ENCODE measurements around the gene FTCD.
"Not testable (repeated sequence)": the region's sequence is repeated elsewhere in the genome, so short reads cannot be mapped to it uniquely, and the experiment has no call there.

Gene FTCD

GRCh38 chr21:46120301-46121285, 34.8 kb downstream of the FTCD start:
- DNase-seq: no peak

- DNase-seq: no peak
These were observed 35.6 kb downstream of the FTCD start for GRCh38 chr21:46119637-46120271.

DNA sequence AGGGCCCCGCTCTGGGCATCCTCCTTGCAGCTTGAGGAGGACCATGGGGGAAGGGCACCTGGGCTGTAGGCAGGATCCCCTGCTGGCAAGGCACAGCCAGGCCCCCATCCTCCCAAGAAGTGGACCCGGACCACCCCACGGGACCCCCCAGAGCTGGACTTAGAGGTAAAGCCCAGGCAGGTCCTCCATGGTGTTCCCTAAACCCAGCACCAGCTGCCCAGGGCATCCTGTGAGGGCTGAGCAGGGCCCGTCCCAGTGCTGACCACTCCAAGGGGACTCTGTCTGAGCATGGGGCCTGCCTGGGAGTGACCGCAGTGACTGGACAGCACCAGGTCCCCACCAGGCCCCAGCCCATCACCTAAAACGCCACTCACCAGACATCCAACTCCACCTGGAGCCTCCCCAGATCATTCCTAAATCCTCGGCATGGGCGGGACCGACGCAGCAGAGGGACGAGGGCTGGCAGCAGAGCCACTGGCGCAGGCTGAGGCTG, 36.2 kb downstream of the FTCD start:
- DNase-seq: no peak

GRCh38 chr21:46118316-46119143, 36.8 kb downstream of the FTCD start:
- no peak for DNase-seq

- no peak for DNase-seq
These were observed 37.6 kb downstream of the FTCD start for GRCh38 chr21:46117586-46118315.

- DNase-seq: no peak
These were observed 38.4 kb downstream of the FTCD start for GRCh38 chr21:46116776-46117585.

- DNase-seq: no peak
These were observed 39.1 kb downstream of the FTCD start for GRCh38 chr21:46116189-46116775.

GRCh38 chr21:46115441-46116188, 39.8 kb downstream of the FTCD start:
- DNase-seq: no peak

- DNase-seq: no peak
These were observed 40.4 kb downstream of the FTCD start for GRCh38 chr21:46114963-46115362.

DNA sequence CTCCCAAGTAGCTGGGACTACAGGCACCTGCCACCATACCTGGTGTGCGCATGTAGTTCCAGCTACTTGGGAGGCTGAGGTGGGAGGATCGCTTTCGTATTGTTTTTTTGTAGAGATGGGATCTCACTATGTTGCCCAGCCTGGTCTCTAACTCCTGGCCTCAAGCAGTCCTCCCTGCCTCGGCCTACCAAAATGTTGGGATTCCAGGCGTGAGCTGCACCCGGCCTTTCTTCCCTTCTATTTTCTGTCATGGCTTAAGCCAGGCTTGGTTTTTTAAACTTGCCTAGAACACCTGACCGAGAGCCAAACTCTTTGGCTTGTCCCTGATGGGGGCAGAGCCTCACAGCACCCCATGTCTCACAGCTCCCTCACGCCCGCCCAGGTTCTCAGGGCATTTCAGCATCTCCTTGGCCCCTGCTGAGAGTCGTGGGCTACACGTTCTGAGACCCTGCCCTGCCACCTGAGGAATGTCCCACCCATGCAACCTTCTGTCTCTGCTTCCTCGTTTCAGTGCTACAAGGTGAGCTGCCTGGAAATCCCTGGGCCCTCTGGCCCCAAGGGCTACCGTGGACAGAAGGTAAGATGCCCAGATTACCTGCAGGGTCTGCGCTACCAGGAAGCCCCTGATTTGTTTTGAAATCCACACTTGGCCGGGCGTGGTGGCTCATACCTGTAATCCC, 41.7 kb downstream of the FTCD start:
- no peak for DNase-seq

DNA sequence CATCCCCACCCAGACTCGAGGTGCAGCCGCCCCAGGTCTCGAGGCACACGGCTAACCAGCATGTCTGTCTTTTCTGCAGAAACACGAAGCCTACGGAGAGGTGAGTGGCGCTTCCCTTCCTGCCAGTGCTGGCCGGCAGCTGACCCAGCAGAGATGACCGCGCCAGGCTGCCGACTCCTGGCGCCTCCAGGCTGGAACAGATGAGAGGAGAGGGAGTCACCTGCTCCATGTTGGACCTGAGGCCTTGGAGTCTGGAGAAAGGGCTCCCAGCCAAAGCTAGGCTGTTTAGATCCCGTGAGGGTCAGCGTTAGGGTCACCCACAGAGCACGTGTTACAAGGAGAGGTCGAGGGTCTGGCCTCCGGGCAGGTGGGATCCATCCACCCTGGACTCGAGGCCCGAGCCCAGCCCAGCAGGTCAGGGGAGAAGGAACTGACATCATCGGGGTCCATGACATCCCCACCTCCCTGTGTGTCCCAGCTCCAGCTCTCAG, 42.6 kb downstream of the FTCD start:
- DNase-seq: no peak

- no peak for DNase-seq
These were observed 43.3 kb downstream of the FTCD start for GRCh38 chr21:46111857-46112724.

DNA sequence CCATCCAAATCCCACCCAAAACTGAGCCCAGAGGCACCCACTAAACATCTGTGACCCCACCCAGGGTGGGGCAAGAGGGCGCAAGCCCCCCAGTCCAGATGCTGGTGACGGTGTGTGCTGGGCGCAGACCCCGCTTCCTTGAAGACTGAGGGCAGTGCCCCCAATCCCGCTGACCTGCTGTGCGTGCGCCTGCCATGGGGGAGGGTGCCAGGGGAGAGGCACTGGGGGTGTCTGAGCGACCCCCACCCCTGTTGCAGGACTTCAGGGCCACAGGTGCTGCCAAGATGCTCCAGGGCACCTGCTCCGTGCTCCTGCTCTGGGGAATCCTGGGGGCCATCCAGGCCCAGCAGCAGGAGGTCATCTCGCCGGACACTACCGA, 44.2 kb downstream of the FTCD start:
- no peak for DNase-seq

- no peak for DNase-seq
These were observed 44.7 kb downstream of the FTCD start for GRCh38 chr21:46110499-46111192.

DNA sequence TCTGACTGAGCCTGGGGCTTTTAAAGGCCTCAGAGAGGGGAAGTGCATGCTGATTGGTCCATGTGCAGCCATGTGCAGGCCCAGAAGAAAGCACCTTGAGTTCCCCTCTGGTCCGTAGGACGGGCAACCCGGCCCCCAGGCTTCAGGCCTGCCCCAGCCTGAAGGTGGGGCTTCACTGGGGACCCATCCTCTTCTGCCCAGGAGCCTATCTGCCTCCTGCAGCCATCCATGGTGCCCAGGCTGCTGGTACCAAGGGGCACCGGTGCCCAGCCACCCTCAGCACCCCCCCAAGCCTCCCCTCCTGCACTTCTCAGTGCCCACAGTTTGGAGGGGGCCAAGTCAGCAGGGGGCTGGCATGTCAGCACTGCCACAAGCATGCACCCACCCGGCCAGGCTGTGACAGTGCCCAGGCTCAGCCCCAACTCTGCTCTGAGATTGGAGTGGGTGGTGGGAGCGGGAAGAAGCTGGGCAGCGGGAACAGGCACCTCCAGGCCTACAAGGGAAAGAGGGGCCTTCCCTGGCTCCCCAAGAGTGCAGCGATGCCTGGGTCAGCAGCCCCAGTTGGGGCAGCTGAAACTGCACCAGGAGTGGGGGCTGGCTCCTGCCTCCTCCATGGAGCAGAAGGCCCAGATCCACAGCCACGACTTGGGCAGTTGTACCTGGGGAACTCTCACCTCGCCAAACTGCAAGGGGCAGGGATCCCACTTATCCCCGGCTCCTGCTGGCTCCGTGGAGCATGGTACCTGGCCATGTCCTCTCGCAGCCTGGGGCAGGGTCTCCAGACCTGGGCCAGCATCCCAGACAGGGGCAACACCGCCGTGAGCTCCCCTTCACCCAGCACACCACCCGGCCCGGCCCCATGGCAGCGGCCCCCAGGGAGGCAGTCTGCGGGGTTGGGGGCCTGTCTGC, 45.8 kb downstream of the FTCD start:
- DNase-seq: no peak

DNA sequence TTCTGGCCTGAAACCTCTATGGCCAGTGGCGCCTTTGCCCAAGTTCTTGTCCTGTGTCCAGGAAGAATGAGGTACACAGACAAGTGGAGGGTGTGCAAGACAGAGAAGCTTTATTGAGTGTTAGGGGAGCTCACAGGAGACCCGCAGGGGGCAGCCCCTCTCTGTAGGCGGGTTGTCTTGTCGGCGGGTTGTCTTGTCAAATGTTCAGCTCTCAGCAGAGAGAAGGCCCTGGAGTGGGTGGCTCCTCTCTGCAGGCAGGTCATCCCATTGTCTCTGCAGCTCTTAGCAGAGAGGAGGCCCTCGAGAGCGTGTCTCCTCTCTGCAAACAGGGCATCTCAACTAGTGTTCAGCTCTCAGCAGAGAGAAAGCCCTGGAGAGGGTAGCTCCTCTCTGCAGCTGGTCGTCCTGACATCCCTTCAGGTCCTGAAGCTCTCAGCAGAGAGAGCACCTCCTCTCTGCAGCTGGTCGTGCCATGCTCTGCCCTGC, 46.5 kb downstream of the FTCD start:
- DNase-seq: no peak

DNA sequence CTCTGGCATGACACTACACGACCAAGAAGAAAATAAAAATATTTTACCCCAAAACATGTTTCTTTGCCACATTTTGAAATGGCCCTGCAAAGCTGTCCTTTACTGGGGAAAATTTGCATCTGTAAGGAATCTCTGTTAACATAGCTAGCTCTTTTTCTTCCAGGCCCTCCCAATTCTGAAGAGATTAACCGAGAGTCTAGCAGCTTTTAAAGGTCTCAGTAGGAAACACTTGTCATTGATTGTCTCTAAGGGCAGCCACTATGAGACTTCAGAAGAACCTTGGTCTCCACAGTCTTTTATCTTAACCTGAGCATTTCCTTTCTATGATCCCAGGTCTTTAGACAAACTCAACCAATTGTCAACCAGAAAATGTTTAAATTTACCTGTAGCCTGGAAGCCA, 48.0 kb downstream of the FTCD start:
- DNase-seq: not testable (repeated sequence)

Data from NCI-H510A (cell line).